ENCODE measurements around the gene ENSA. TPM values are rescaled to one million over a fixed set of nuclear protein-coding genes. Genes with fewer than 3 reads are reported as not detected.
"Not testable (repeated sequence)": the region's sequence is repeated elsewhere in the genome, so short reads cannot be mapped to it uniquely, and the experiment has no call there.

The ENSA gene
- total RNA-seq, 4 donors from 2014 or later: 110 to 212 (median 141) TPM

GRCh38 chr1:150596095-150596892, 33.1 kb downstream of the ENSA start:
- H3K9me3 ChIP-seq: no peaks in the 10 kb centered on the region
- no peaks in the 10 kb centered on the region for H3K27me3 ChIP-seq
- no peak for TF ChIP-seq EP300 (IDR thresholded peaks at IDR 0.05)
- TF ChIP-seq CTCF (IDR thresholded peaks at IDR 0.05): no peak
- TF ChIP-seq POLR2A (IDR thresholded peaks at IDR 0.05; ENCODE audit: low read depth): no peak
- no peak for TF ChIP-seq POLR2AphosphoS5 (IDR thresholded peaks at IDR 0.05)
- peaks cover 6 to 22% (median 11%) of the 10 kb centered on the region in 4 donors for H3K36me3 ChIP-seq
- no peak overlapping the region for H3K27ac ChIP-seq (replicated peaks in 1 of 4)
- no peak overlapping the region for H3K4me3 ChIP-seq
- H3K4me1 ChIP-seq: no peaks in the 10 kb centered on the region
- WGBS: 95% methylated on average over 7 of the region's 7 CpGs
- intact Hi-C loops (cut with DNase I): no loop called here
- no peak for DNase-seq (ENCODE audit: extremely low spot score)

GRCh38 chr1:150582371-150582770, 47.0 kb downstream of the ENSA start:
- H3K4me3 ChIP-seq: no peak overlapping the region
- intact Hi-C loops (cut with DNase I): no loop called here
- no peak for TF ChIP-seq CTCF (IDR thresholded peaks at IDR 0.05)
- TF ChIP-seq POLR2AphosphoS5 (IDR thresholded peaks at IDR 0.05): no peak
- TF ChIP-seq POLR2A (IDR thresholded peaks at IDR 0.05; ENCODE audit: low read depth): no peak
- TF ChIP-seq EP300 (IDR thresholded peaks at IDR 0.05): no peak
- 81% methylated on average over 2 of the region's 2 CpGs for WGBS
- DNase-seq (ENCODE audit: extremely low spot score): no peak
- H3K27ac ChIP-seq (replicated peaks in 1 of 4): no peak overlapping the region
- H3K36me3 ChIP-seq: peaks cover under 1 to 16% (median 8%) of the 10 kb centered on the region in 4 donors
- H3K9me3 ChIP-seq: no peaks in the 10 kb centered on the region
- H3K27me3 ChIP-seq: no peaks in the 10 kb centered on the region
- peaks cover 6 to 16% (median 10%) of the 10 kb centered on the region in 4 donors for H3K4me1 ChIP-seq

- DNase-seq (ENCODE audit: extremely low spot score); intact Hi-C loops (cut with DNase I): not testable (repeated sequence)
Observed at GRCh38 chr1:150581962-150582361, 47.5 kb downstream of the ENSA start.

GRCh38 chr1:150581437-150581836, 48.0 kb downstream of the ENSA start:
- 96% methylated on average over 7 of the region's 7 CpGs for WGBS
- H3K4me3 ChIP-seq; DNase-seq (ENCODE audit: extremely low spot score); H3K27me3 ChIP-seq; H3K27ac ChIP-seq (replicated peaks in 1 of 4); H3K9me3 ChIP-seq; intact Hi-C loops (cut with DNase I): not testable (repeated sequence)
- peaks cover 6 to 16% (median 10%) of the 10 kb centered on the region in 4 donors for H3K4me1 ChIP-seq
- H3K36me3 ChIP-seq: peaks cover 8 to 26% (median 17%) of the 10 kb centered on the region in 4 donors

More at GRCh38 chr1:150581962-150582361, 47.5 kb downstream of the ENSA start:
- H3K27ac ChIP-seq (replicated peaks in 1 of 4); H3K9me3 ChIP-seq; H3K27me3 ChIP-seq; H3K4me3 ChIP-seq: not testable (repeated sequence)
- Histone ChIP-seq H3K36me3 (peaks cover 4 to 20% (median 12%) of the 10 kb centered on the region in 4 donors), H3K4me1 (peaks cover 6 to 16% (median 10%) of the 10 kb centered on the region in 4 donors)
- WGBS: 98% methylated on average over 14 of the region's 14 CpGs

GRCh38 chr1:150580966-150581365, 48.4 kb downstream of the ENSA start:
- intact Hi-C loops (cut with DNase I): loop anchor here (1.0 kb wide), 1 partner anchor 20 kb away; no protein-coding TSS in a partner anchor
- peaks cover 10 to 30% (median 19%) of the 10 kb centered on the region in 4 donors for H3K36me3 ChIP-seq
- not testable (repeated sequence) for DNase-seq (ENCODE audit: extremely low spot score); H3K4me3 ChIP-seq; H3K9me3 ChIP-seq; H3K27me3 ChIP-seq; H3K27ac ChIP-seq (replicated peaks in 1 of 4)
- H3K4me1 ChIP-seq: peaks cover 6 to 18% (median 11%) of the 10 kb centered on the region in 4 donors
- 86% methylated on average over 3 of the region's 3 CpGs for WGBS

- Histone ChIP-seq H3K27me3 (no peaks in the 10 kb centered on the region), H3K27ac (replicated peaks in 1 of 4) (peak overlapping the region; percentile 93 to 100 (median 98)), H3K4me3 (peak overlapping the region; percentile 64 to 100 (median 88)), H3K9me3 (no peaks in the 10 kb centered on the region), H3K36me3 (peaks cover 19 to 39% (median 25%) of the 10 kb centered on the region in 4 donors), H3K4me1 (peaks cover 6 to 27% (median 19%) of the 10 kb centered on the region in 4 donors)
- TF ChIP-seq EP300 (IDR thresholded peaks at IDR 0.05): no peak
- no peak for TF ChIP-seq POLR2A (IDR thresholded peaks at IDR 0.05; ENCODE audit: low read depth)
- TF ChIP-seq POLR2AphosphoS5 (IDR thresholded peaks at IDR 0.05): no peak
- no peak for TF ChIP-seq CTCF (IDR thresholded peaks at IDR 0.05)
- no peak for DNase-seq (ENCODE audit: extremely low spot score)
- WGBS: 69% methylated on average over 15 of the region's 15 CpGs
- intact Hi-C loops (cut with DNase I): loop anchor here (1.0 to 5.0 kb wide), 2 partner anchors 19 to 42 kb away; no protein-coding TSS in a partner anchor
Observed at GRCh38 chr1:150579945-150580642, 49.3 kb downstream of the ENSA start.

Measured in esophagus muscularis mucosa (tissue), 4 donors.